Measurements from ENCODE around the gene TSHZ3. TPM values are rescaled to one million over a fixed set of nuclear protein-coding genes. Genes with fewer than 3 reads are reported as not detected.

Gene TSHZ3
- total and polyA plus RNA-seq, 2 of the 13 experiments (the other 11 are each of a cell fraction or from before 2014, with no cell fraction given): not detected

- no peak for TF ChIP-seq ZNF740 (CRISPR knock-in tag; IDR thresholded peaks at IDR 0.05)
- TF ChIP-seq ZNF781 (CRISPR knock-in tag; IDR thresholded peaks at IDR 0.05; ENCODE audit: borderline replicate concordance, not compliant biosample characterization): no peak
- no peak for TF ChIP-seq EHMT2 (IDR thresholded peaks at IDR 0.05; ENCODE audit: borderline replicate concordance, low read depth, low read length)
These were observed 23.9 kb downstream of the TSHZ3 start (continued) for GRCh38 chr19:31325342-31325741.

- Histone ChIP-seq H3K4me1 (ENCODE audit: insufficient read depth, low read length) (no peaks in the 10 kb centered on the region), H2AFZ (ENCODE audit: low read length) (no peak overlapping the region), H3K4me2 (ENCODE audit: low read depth, low read length) (no peak overlapping the region), H3K79me2 (ENCODE audit: insufficient read depth, low read length) (no peaks in the 10 kb centered on the region), H3K27me3 (ENCODE audit: control insufficient read depth in 1 of 2, insufficient read depth in 2 of 2, low read length in 2 of 2) (peaks cover 0 to 15% of the 10 kb centered on the region in 2 experiments; a peak in 2 of 5 replicates), H3K36me3 (replicated peaks in 1 of 2; ENCODE audit: control insufficient read depth in 1 of 2, insufficient read depth in 2 of 2, low read length in 2 of 2) (no peaks in the 10 kb centered on the region), H3K9ac (ENCODE audit: insufficient read depth, low read depth, low read length) (no peak overlapping the region), H3K9me3 (ENCODE audit: low read length) (no peaks in the 10 kb centered on the region), H3K4me3 (replicated peaks in 1 of 3; ENCODE audit: insufficient read depth in 1 of 3, low read depth in 2 of 3, low read length in 3 of 3) (no peak overlapping the region), H3K27ac (ENCODE audit: extremely low read length, insufficient read depth, low read length) (no peak overlapping the region), H4K20me1 (ENCODE audit: insufficient read depth, low read length) (no peaks in the 10 kb centered on the region)
- DNase-seq (ENCODE audit: low spot score): no peak
- in situ Hi-C loops (cut with HindIII; ENCODE audit: extremely low pct_ligation_motif_present, low pct_unique_long_range_greater_than_20kb): no loop called here
- ATAC-seq: no peak
- ChIA-PET CTCF (ENCODE audit: low intra/inter-chr PET ratio, low total read pairs) (no interaction called here), POLR2A (no interaction called here)
- FAIRE-seq: no peak
- WGBS (ENCODE audit: low lambda C conversion rate): 4% methylated on average over 2 of the region's 3 CpGs
- no TSS peak for BruUV-seq (replicated peaks)
- intact Hi-C loops (cut with micrococcal nuclease; ENCODE audit: unreplicated experiment): no loop called here
- TF ChIP-seq HDAC2 (CRISPR knock-in tag; IDR thresholded peaks at IDR 0.05) (no peak), ZNF784 (CRISPR knock-in tag; IDR thresholded peaks at IDR 0.05; ENCODE audit: borderline replicate concordance) (no peak), ZNF350 (CRISPR knock-in tag; IDR thresholded peaks at IDR 0.05; ENCODE audit: borderline replicate concordance, low read depth) (no peak), ATF7 (IDR thresholded peaks at IDR 0.05) (no peak), ATF7 (CRISPR knock-in tag; IDR thresholded peaks at IDR 0.05) (no peak), SOX5 (CRISPR knock-in tag; IDR thresholded peaks at IDR 0.05; ENCODE audit: borderline replicate concordance) (no peak), ZNF160 (CRISPR knock-in tag; IDR thresholded peaks at IDR 0.05) (no peak), ZNF180 (CRISPR knock-in tag; IDR thresholded peaks at IDR 0.05; ENCODE audit: borderline replicate concordance, low read depth) (no peak), ZSCAN31 (CRISPR knock-in tag; IDR thresholded peaks at IDR 0.05; ENCODE audit: low read depth) (no peak), ZNF124 (CRISPR knock-in tag; IDR thresholded peaks at IDR 0.05) (no peak), TMF1 (CRISPR knock-in tag; IDR thresholded peaks at IDR 0.05; ENCODE audit: low read depth) (no peak), ATAD3A (CRISPR knock-in tag; IDR thresholded peaks at IDR 0.05) (no peak), SETDB1 (CRISPR knock-in tag; IDR thresholded peaks at IDR 0.05; ENCODE audit: borderline replicate concordance) (no peak), IKZF4 (CRISPR knock-in tag; IDR thresholded peaks at IDR 0.05; ENCODE audit: borderline replicate concordance, low read depth, not compliant biosample characterization) (no peak), NR2F1 (CRISPR knock-in tag; IDR thresholded peaks at IDR 0.05) (no peak)
These were observed 29.8 kb downstream of the TSHZ3 start for GRCh38 chr19:31319465-31319864.

All from HepG2 (cell line).